WTC11 (cell line): Measurements from ENCODE around the gene KRT1. TPM values are rescaled to one million over a fixed set of nuclear protein-coding genes. Genes with fewer than 3 reads are reported as not detected.

Experiments
- ATAC-seq: fragments of 200-7000 bp; cut with Tn5 transposase; 2 replicates; pipeline ENCODE4 v1.10.0; 2021; ENCODE audit warnings: mild to moderate bottlenecking, moderate library complexity
- CTCF ChIA-PET: fragments of 300-600 bp; sonication (Branson Sonifier 250); formaldehyde crosslinking; loops from one replicate; lab custom pipeline; 2021; ENCODE audit warnings: antibody characterized with exemption; lab: Charles Lee
- POLR2A ChIA-PET: fragments of 350-600 bp; sonication (Branson Sonifier 250); formaldehyde crosslinking; loops from one replicate; lab custom pipeline; 2021; ENCODE audit warnings: antibody characterized with exemption; lab: Charles Lee
- DNase-seq: peaks from one replicate; pipeline ENCODE4 v3.0.0; 2021; ENCODE audit warnings: low spot score
- H3K27ac Mint-ChIP-seq: 2 replicates; pipeline ENCODE4 v1.8.0; 2021; ENCODE audit warnings: mixed read lengths
- H3K27me3 Mint-ChIP-seq: 2 replicates; pipeline ENCODE4 v1.8.0; 2021; ENCODE audit warnings: low read depth, mild to moderate bottlenecking, moderate library complexity, mixed read lengths
- H3K36me3 Mint-ChIP-seq: 2 replicates; pipeline ENCODE4 v1.8.0; 2021; ENCODE audit warnings: mixed read lengths
- H3K4me1 Mint-ChIP-seq: 2 replicates; pipeline ENCODE4 v1.8.0; 2022; ENCODE audit warnings: mixed read lengths
- H3K4me3 Mint-ChIP-seq: 2 replicates; pipeline ENCODE4 v1.8.0; 2021; ENCODE audit warnings: mild to moderate bottlenecking, moderate library complexity, mixed read lengths
- H3K9me3 Mint-ChIP-seq: 2 replicates; pipeline ENCODE4 v1.8.0; 2021; ENCODE audit warnings: mixed read lengths
- ATF1 ChIP-seq: sonication (generic); formaldehyde crosslinking; IDR thresholded peaks from 2 replicates; pipeline ENCODE4 v1.8.1; 2023; ENCODE audit warnings: mild to moderate bottlenecking, moderate library complexity, missing genetic modification reagents
- CREB1 ChIP-seq: sonication (generic); formaldehyde crosslinking; IDR thresholded peaks from 2 replicates; pipeline ENCODE4 v1.8.0; 2023; ENCODE audit warnings: mild to moderate bottlenecking, missing genetic modification reagents
- FOXP1 ChIP-seq: sonication (generic); formaldehyde crosslinking; IDR thresholded peaks from 2 replicates; pipeline ENCODE4 v1.8.0; 2022; ENCODE audit warnings: missing genetic modification reagents, mild to moderate bottlenecking, moderate library complexity, borderline replicate concordance
- HMGA2 ChIP-seq: fragments of 250-450 bp; sonication (Bioruptor Pico); IDR thresholded peaks from 2 replicates; pipeline ENCODE4 v1.4.0; 2021; ENCODE audit warnings: mild to moderate bottlenecking, moderate library complexity
- IRF2 ChIP-seq: sonication (generic); formaldehyde crosslinking; IDR thresholded peaks from 2 replicates; pipeline ENCODE4 v1.8.0; 2022; ENCODE audit warnings: low read depth, missing genetic modification reagents, borderline replicate concordance
- MXD4 ChIP-seq: fragments of 250-450 bp; sonication (Bioruptor Pico); IDR thresholded peaks from 2 replicates; pipeline ENCODE4 v1.8.0; 2021; ENCODE audit warnings: mild to moderate bottlenecking, moderate library complexity, borderline replicate concordance
- NFATC4 ChIP-seq: fragments of 250-450 bp; sonication (Bioruptor Pico); IDR thresholded peaks from 2 replicates; pipeline ENCODE4 v1.9.0; 2021; ENCODE audit warnings: mild to moderate bottlenecking
- SMAD3 ChIP-seq: sonication (generic); formaldehyde crosslinking; IDR thresholded peaks from 2 replicates; pipeline ENCODE4 v1.8.0; 2022; ENCODE audit warnings: missing genetic modification reagents, mild to moderate bottlenecking, borderline replicate concordance
- TEAD1 ChIP-seq: sonication (generic); formaldehyde crosslinking; IDR thresholded peaks from 2 replicates; pipeline ENCODE4 v1.8.0; 2022; ENCODE audit warnings: mild to moderate bottlenecking, missing genetic modification reagents
- ZNF138 ChIP-seq: sonication (generic); formaldehyde crosslinking; conservative IDR thresholded peaks from 2 replicates; pipeline ENCODE4 v1.8.1; 2022; ENCODE audit warnings: mild to moderate bottlenecking, moderate library complexity, missing genetic modification reagents
- ZNF317 ChIP-seq: sonication (generic); formaldehyde crosslinking; IDR thresholded peaks from 2 replicates; pipeline ENCODE4 v1.8.1; 2023; ENCODE audit warnings: low read depth, mild to moderate bottlenecking, moderate library complexity, missing genetic modification reagents, borderline replicate concordance
- ZNF671 ChIP-seq: fragments of 250-450 bp; sonication (Bioruptor Pico); IDR thresholded peaks from 2 replicates; pipeline ENCODE4 v1.8.0; 2021; ENCODE audit warnings: mild to moderate bottlenecking
- total RNA-seq: library from RNA; stranded (reverse); gene quantifications from 3 replicates; pipeline ENCODE4 v1.2.3, GENCODE V29; 2021
- TF ChIP-seq, protein P1 (sequence below): sonication (generic); formaldehyde crosslinking; IDR thresholded peaks from 2 replicates; pipeline ENCODE4 v1.8.1; 2023; ENCODE audit warnings: mild to moderate bottlenecking, missing genetic modification reagents, moderate library complexity
- TF ChIP-seq, protein P2 (sequence below): sonication (generic); formaldehyde crosslinking; IDR thresholded peaks from 2 replicates; pipeline ENCODE4 v1.8.1; 2023; ENCODE audit warnings: mild to moderate bottlenecking, moderate library complexity, missing genetic modification reagents
- TF ChIP-seq, protein P3 (sequence below): sonication (generic); formaldehyde crosslinking; conservative IDR thresholded peaks from 2 replicates; pipeline ENCODE4 v1.8.1; 2023; ENCODE audit warnings: mild to moderate bottlenecking, low read depth, missing genetic modification reagents, moderate library complexity
- TF ChIP-seq, protein P4 (sequence below): sonication (generic); formaldehyde crosslinking; IDR thresholded peaks from 2 replicates; pipeline ENCODE4 v1.8.0; 2022; ENCODE audit warnings: mild to moderate bottlenecking, missing genetic modification reagents
- TF ChIP-seq, protein P5 (sequence below): sonication (generic); formaldehyde crosslinking; conservative IDR thresholded peaks from 2 replicates; pipeline ENCODE4 v1.8.1; 2022; ENCODE audit warnings: mild to moderate bottlenecking, missing genetic modification reagents
- TF ChIP-seq, protein P6 (sequence below): sonication (generic); formaldehyde crosslinking; IDR thresholded peaks from 2 replicates; pipeline ENCODE4 v1.8.0; 2023; ENCODE audit warnings: mild to moderate bottlenecking, missing genetic modification reagents
- TF ChIP-seq, protein P7 (sequence below): sonication (generic); formaldehyde crosslinking; IDR thresholded peaks from 2 replicates; pipeline ENCODE4 v1.8.0; 2022; ENCODE audit warnings: mild to moderate bottlenecking, missing genetic modification reagents

Gene KRT1
- total RNA-seq, 1 experiment from 2014 or later, result not detected

DNA sequence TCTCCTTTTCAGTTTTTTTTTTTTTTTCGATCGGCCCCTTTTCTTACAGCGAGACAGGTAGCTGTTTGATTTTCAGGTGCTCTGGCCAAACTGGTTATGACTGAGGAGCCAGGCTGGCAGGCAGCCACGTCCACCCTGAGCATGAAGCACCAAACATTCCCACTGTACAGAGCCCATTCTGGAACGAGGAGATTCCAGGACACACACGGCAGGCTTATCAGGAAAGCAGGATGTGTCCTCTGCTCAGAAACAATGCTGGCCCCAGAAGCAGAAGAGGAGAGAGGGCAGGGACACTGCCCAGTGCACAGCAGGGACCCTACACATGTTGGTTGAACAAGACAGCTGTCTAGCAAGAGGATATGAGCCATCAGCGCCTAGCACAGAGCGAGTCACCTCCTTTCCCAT is 24.5 kb downstream of the KRT1 start:
- H3K27ac Mint-ChIP-seq, result no peak overlapping the region
- H3K4me1 Mint-ChIP-seq, result no peaks in the 10 kb centered on the region
- peaks cover 11% of the 10 kb centered on the region for H3K9me3 Mint-ChIP-seq
- no peaks in the 10 kb centered on the region for H3K36me3 Mint-ChIP-seq
- no peak for TF ChIP-seq CREB1 (CRISPR knock-in tag)
- no peak for TF ChIP-seq ZNF317
- TF ChIP-seq, protein P1, sequence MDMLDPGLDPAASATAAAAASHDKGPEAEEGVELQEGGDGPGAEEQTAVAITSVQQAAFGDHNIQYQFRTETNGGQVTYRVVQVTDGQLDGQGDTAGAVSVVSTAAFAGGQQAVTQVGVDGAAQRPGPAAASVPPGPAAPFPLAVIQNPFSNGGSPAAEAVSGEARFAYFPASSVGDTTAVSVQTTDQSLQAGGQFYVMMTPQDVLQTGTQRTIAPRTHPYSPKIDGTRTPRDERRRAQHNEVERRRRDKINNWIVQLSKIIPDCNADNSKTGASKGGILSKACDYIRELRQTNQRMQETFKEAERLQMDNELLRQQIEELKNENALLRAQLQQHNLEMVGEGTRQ (CRISPR knock-in tag), result no peak
- no peak for TF ChIP-seq MXD4 (CRISPR knock-in tag)
- TF ChIP-seq NFATC4, result no peak
- TF ChIP-seq ZNF671 (CRISPR knock-in tag), result no peak
- TF ChIP-seq TEAD1 (CRISPR knock-in tag), result no peak
- no peak for ATAC-seq
- POLR2A ChIA-PET, result no interaction called here
- no peak overlapping the region for H3K4me3 Mint-ChIP-seq
- CTCF ChIA-PET, result interaction anchor here (0.7 to 1.8 kb wide), 5 partner anchors 20 to 294 kb away, joined by 3 to 6 read pairs (median 3); no protein-coding TSS in a partner anchor
- no peaks in the 10 kb centered on the region for H3K27me3 Mint-ChIP-seq
- no peak for DNase-seq

DNA sequence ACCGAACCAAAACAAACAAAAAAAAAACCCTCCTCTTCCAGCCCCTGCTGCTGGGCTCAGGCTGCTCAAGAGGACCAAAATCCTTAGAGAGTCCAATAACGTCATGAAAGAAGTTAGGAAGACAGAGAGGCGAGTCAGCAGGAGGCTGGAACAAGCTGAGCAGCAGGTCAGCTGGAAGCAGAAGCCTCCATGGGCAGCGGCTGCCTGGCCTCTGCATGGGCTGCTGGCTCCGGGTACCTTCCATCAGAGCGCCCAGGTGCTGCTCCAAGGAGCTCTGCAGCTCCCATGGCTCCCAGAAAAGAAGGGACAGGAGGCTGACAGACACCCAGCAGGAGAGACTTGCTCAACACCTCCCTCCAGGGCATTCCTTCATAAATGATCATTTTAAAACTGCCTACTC is 25.0 kb downstream of the KRT1 start:
- ChIA-PET CTCF (interaction anchor here (0.9 to 1.0 kb wide), 3 partner anchors 73 to 293 kb away, joined by 3 to 4 read pairs (median 3); no protein-coding TSS in a partner anchor), POLR2A (no interaction called here)
- ATAC-seq (no peak), DNase-seq (no peak)
- H3K4me1 Mint-ChIP-seq, result no peaks in the 10 kb centered on the region
- H3K9me3 Mint-ChIP-seq, result peaks cover 11% of the 10 kb centered on the region
- H3K4me3 Mint-ChIP-seq, result no peak overlapping the region
- H3K27ac Mint-ChIP-seq, result no peak overlapping the region
- H3K27me3 Mint-ChIP-seq, result no peaks in the 10 kb centered on the region
- no peaks in the 10 kb centered on the region for H3K36me3 Mint-ChIP-seq
- TF ChIP-seq, protein P2, sequence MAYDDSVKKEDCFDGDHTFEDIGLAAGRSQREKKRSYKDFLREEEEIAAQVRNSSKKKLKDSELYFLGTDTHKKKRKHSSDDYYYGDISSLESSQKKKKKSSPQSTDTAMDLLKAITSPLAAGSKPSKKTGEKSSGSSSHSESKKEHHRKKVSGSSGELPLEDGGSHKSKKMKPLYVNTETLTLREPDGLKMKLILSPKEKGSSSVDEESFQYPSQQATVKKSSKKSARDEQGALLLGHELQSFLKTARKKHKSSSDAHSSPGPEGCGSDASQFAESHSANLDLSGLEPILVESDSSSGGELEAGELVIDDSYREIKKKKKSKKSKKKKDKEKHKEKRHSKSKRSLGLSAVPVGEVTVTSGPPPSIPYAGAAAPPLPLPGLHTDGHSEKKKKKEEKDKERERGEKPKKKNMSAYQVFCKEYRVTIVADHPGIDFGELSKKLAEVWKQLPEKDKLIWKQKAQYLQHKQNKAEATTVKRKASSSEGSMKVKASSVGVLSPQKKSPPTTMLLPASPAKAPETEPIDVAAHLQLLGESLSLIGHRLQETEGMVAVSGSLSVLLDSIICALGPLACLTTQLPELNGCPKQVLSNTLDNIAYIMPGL (CRISPR knock-in tag), result no peak
- TF ChIP-seq ZNF138 (CRISPR knock-in tag) (no peak), ATF1 (CRISPR knock-in tag) (no peak), FOXP1 (CRISPR knock-in tag) (no peak), SMAD3 (no peak)

DNA sequence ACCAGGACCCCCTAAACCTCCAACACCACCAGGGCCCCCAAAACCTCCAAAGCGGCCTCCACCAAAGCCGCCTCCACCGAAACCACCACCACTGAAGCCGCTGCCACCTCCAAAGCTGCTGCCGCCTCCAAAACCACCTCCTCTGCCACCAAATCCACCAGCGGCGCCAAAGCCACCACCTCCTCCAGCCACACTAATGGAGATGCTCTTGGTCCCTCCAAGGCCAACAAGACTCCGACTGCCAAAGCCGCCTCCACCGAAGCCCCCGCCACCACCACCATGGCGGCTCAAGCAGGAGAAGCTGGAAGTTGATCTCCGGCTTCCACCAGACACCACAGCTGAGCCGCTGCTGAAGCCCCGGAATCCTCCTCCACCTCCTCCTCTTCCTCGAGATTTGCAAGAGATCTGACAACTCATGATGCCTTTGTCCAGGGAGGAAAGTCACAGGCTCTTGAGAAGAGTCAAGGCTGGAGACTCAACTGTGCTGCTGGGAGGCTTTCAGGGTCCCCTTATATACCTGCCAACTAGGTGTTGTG is 28.4 kb downstream of the KRT1 start, which contains the start of gene KRT2:
TSS of gene KRT2 (minus strand) at position 486 of the 536 bp plus-strand sequence. CDS start at position 417, 69 bp downstream.
- H3K4me3 Mint-ChIP-seq, result no peak within 1 kb of the TSS
- DNase-seq (no peak), ATAC-seq (no peak)
- ChIA-PET CTCF (no interaction called here), POLR2A (no interaction called here)
- H3K9me3 Mint-ChIP-seq, result peaks cover 11% of the 10 kb centered on the region
- no peaks in the 10 kb centered on the region for H3K27me3 Mint-ChIP-seq
- H3K36me3 Mint-ChIP-seq, result no peaks in the 10 kb centered on the region
- H3K4me1 Mint-ChIP-seq, result no peaks in the 10 kb centered on the region
- TF ChIP-seq, protein P3, sequence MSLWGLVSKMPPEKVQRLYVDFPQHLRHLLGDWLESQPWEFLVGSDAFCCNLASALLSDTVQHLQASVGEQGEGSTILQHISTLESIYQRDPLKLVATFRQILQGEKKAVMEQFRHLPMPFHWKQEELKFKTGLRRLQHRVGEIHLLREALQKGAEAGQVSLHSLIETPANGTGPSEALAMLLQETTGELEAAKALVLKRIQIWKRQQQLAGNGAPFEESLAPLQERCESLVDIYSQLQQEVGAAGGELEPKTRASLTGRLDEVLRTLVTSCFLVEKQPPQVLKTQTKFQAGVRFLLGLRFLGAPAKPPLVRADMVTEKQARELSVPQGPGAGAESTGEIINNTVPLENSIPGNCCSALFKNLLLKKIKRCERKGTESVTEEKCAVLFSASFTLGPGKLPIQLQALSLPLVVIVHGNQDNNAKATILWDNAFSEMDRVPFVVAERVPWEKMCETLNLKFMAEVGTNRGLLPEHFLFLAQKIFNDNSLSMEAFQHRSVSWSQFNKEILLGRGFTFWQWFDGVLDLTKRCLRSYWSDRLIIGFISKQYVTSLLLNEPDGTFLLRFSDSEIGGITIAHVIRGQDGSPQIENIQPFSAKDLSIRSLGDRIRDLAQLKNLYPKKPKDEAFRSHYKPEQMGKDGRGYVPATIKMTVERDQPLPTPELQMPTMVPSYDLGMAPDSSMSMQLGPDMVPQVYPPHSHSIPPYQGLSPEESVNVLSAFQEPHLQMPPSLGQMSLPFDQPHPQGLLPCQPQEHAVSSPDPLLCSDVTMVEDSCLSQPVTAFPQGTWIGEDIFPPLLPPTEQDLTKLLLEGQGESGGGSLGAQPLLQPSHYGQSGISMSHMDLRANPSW (CRISPR knock-in tag), result no peak
- TF ChIP-seq HMGA2 (CRISPR knock-in tag) (no peak), IRF2 (CRISPR knock-in tag) (no peak), TEAD1 (CRISPR knock-in tag) (no peak), FOXP1 (CRISPR knock-in tag) (no peak), ZNF138 (CRISPR knock-in tag) (no peak)
- TF ChIP-seq, protein P4, sequence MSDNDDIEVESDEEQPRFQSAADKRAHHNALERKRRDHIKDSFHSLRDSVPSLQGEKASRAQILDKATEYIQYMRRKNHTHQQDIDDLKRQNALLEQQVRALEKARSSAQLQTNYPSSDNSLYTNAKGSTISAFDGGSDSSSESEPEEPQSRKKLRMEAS, result no peak
- TF ChIP-seq, protein P5, sequence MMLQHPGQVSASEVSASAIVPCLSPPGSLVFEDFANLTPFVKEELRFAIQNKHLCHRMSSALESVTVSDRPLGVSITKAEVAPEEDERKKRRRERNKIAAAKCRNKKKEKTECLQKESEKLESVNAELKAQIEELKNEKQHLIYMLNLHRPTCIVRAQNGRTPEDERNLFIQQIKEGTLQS (CRISPR knock-in tag), result no peak
- TF ChIP-seq, protein P6, sequence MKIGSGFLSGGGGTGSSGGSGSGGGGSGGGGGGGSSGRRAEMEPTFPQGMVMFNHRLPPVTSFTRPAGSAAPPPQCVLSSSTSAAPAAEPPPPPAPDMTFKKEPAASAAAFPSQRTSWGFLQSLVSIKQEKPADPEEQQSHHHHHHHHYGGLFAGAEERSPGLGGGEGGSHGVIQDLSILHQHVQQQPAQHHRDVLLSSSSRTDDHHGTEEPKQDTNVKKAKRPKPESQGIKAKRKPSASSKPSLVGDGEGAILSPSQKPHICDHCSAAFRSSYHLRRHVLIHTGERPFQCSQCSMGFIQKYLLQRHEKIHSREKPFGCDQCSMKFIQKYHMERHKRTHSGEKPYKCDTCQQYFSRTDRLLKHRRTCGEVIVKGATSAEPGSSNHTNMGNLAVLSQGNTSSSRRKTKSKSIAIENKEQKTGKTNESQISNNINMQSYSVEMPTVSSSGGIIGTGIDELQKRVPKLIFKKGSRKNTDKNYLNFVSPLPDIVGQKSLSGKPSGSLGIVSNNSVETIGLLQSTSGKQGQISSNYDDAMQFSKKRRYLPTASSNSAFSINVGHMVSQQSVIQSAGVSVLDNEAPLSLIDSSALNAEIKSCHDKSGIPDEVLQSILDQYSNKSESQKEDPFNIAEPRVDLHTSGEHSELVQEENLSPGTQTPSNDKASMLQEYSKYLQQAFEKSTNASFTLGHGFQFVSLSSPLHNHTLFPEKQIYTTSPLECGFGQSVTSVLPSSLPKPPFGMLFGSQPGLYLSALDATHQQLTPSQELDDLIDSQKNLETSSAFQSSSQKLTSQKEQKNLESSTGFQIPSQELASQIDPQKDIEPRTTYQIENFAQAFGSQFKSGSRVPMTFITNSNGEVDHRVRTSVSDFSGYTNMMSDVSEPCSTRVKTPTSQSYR (CRISPR knock-in tag), result no peak
- TF ChIP-seq, protein P7, sequence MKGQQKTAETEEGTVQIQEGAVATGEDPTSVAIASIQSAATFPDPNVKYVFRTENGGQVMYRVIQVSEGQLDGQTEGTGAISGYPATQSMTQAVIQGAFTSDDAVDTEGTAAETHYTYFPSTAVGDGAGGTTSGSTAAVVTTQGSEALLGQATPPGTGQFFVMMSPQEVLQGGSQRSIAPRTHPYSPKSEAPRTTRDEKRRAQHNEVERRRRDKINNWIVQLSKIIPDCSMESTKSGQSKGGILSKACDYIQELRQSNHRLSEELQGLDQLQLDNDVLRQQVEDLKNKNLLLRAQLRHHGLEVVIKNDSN (CRISPR knock-in tag), result no peak
- no peak within 1 kb of the TSS for H3K27ac Mint-ChIP-seq
